GM21825 (cell line): Measurements from ENCODE around the gene PNISR.

ENCODE experiments used
- ATAC-seq: cut with Tn5 transposase; IDR thresholded peaks from one replicate; pipeline ENCODE4 v1.9.1; 2021; ENCODE audit warnings: mild to moderate bottlenecking, moderate library complexity; ENCODE audit not compliant: unreplicated experiment

The PNISR gene

DNA sequence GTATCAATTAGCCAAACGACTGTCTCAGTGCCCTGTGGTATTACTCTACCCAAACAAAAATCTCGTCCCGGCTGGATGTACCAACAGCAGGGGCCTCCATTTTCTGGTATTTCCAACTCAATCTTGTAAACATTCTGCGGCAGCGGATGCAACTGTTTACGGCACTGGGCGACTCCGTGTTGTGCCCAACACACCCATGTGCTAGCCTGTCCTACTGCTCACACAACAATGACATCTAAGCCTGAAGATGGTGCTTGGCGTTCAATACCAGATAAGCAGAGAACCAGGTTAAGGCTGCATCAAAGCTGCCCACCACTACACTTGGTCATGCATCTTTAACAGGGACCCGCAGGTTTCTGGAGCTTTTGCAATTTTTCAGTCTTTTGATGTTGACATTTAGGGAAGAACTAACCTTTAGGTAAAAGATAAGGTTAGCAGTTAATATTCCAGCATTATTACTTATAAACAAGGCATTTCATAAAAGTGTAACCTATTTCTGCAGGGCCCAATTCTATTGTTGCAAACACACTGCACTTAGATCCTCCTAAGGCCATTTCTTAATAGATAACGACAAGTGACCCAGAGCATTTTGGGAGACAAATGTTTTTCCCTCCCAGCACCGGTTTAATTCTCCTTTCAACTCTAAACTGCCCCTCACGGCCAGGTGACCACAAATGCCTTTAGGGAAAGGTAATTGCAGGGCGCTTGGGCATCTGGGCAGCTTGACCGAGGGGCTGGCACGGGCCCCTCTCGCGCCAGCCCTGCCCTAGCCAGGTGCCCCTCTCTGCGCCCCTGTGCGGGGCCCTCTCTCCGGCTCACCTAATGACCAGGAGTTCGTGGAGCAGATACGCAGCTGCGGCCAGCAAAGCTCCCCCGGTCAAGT, 76.6 kb downstream of the PNISR start:
- no peak for ATAC-seq
